ENCODE results near the gene SNRNP25. TPM values are rescaled to one million over a fixed set of nuclear protein-coding genes. Genes with fewer than 3 reads are reported as not detected.

SNRNP25 gene
- total RNA-seq, 1 donor from 2014 or later, result 72.8 TPM

- peak; percentile 36 for DNase-seq
- intact Hi-C loops (cut with micrococcal nuclease), result no loop called here
- no peak for ATAC-seq
Observed at GRCh38 chr16:89391-90302, 36.0 kb downstream of the SNRNP25 start.

DNA sequence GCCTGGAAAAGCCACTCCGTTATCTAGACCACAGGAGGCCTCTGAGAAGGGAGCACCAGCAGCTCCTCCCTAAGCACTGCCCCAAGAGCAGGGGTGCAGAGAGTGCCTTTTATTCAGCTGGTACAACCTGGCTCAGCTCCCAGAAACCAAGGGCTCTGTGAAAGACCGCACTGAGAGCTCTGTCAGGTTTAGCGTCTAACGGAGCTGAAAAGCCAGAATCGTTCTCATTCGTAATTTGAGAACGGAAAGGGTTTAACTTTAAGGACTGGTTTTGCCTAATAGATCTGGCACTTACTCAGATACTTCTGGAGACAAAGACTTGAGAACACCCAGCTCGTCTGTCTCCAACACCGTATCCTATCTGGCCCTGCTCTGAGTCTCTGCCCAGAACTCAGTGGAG, 37.9 kb downstream of the SNRNP25 start:
- ATAC-seq (peak; percentile 84), DNase-seq (peak; percentile 63)
- intact Hi-C loops (cut with micrococcal nuclease), result no loop called here

DNA sequence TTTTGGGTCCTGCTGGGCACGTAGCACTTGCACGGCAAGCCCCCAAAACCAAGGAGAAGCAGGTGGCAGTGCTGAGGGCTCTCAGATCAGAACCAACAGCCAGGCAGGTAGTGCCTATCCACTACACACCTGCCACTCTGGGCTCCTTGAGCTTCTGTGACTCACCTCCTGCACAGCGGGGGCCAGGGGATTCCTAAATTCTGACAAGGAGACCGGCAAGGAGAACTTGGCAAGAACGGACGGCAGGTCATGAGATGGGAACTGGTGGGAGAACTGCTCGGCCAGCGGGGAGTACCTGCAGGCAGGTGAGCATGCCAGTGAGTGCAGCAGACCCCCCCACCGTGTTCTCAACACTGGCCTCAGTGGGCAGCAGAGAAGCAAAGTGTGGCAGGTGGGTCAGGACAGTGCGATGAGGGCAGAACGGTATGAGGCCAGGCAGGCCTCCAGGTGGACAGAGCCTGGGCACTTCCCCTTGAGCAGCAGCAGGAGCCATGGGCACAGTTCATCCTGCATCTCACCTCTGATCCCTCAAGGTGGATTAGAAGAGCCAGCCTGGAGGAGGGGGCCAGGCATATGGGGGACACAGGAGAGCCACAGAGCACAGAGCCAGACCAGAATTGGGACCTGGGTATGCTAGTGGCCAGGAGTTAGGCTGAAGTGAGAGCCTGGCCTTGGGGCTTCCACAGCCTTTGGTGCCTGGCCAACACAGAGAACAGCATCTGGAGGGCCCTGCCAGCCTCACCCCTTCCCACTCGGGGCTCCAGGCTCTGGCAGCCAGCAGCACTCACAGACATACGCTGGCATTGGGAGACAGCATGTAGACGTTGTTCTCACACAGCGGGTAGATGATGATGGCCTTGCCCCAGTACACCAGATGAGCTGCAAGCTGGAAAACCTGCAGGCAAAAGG, 39.1 kb downstream of the SNRNP25 start:
- intact Hi-C loops (cut with micrococcal nuclease), result no loop called here
- ATAC-seq, result no peak
- no peak for DNase-seq

GRCh38 chr16:94918-95265, 41.3 kb downstream of the SNRNP25 start:
- ATAC-seq, result no peak
- intact Hi-C loops (cut with micrococcal nuclease), result no loop called here
- no peak for DNase-seq

- ATAC-seq, result peak; percentile 84
- DNase-seq, result peak; percentile 94
Observed at GRCh38 chr16:96935-97381, 43.3 kb downstream of the SNRNP25 start.

DNA sequence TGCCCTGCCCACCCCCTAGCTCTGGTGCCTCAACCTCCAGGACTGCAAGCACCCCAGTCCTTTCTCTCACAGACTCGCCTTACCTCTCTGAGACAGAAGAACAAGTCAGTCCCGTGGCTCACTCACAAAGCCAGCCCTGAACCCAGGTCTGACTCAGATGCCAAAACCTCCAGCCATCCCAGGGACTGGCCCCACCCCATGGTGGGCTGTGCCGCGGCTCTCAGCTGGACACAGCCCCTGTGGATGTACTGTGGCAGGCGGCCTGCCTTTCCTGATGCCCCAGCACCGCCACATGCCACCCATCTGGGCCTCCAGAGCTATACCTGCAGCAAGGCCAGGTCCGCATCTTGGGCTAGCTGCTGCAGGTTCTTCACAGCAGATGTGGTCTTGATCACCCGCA, 44.2 kb downstream of the SNRNP25 start:
- intact Hi-C loops (cut with micrococcal nuclease), result no loop called here

More at GRCh38 chr16:96935-97381, 43.3 kb downstream of the SNRNP25 start:
- intact Hi-C loops (cut with micrococcal nuclease), result no loop called here

DNA sequence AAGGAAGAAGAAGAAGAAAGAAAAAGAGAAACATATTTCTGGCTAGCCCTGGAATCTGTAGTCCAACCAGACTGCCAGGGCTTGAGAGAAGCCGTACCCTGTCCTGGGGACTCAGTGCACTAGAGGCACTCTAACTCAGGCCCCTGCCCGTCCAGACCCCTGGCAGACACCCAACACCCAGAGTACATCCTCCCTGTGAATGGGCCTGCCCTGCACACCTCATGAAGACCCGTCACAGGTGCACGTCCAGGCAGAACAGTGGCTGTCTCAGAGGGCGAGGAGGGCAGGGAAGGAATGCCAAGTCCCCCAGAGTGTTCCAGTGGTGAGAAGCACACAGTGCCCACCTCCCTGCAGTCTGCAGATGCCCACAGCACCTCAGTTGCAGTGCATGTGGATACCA, 47.4 kb downstream of the SNRNP25 start:
- intact Hi-C loops (cut with micrococcal nuclease), result no loop called here
- ATAC-seq (no peak), DNase-seq (no peak)

More for the DNA sequence above, 44.2 kb downstream of the SNRNP25 start:
- ATAC-seq (no peak), DNase-seq (no peak)

DNA sequence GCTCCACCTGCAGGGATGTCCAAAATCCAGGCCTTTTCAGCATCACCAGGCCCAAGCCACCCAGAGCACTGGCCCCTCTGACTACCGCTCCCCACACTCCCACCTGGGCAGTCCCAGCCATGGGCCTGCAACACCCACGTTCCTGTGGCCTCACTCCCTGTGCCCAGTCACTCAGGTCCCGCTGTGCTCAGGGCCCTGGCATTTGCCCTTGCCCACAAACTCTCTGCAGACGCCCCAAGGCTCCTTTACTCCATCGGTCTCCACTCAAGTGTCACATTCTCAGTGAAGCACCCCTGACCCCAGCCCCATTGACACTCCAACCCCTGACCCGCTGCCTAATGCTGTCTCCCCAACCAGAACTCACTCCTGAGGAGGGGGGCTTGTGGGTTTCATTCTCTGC, 48.0 kb downstream of the SNRNP25 start:
- intact Hi-C loops (cut with micrococcal nuclease), result no loop called here
- ATAC-seq, result no peak
- DNase-seq, result no peak

- DNase-seq, result peak; percentile 80
- intact Hi-C loops (cut with micrococcal nuclease), result no loop called here
- peak; percentile 78 for ATAC-seq
Observed at GRCh38 chr16:102060-102855, 48.6 kb downstream of the SNRNP25 start.

- no peak for ATAC-seq
- DNase-seq, result no peak
- intact Hi-C loops (cut with micrococcal nuclease), result no loop called here
Observed at GRCh38 chr16:104355-104754, 50.7 kb downstream of the SNRNP25 start.

GRCh38 chr16:104928-105327, 51.3 kb downstream of the SNRNP25 start:
- DNase-seq (no peak), ATAC-seq (no peak)
- intact Hi-C loops (cut with micrococcal nuclease), result loop anchor here (5.0 kb wide), 1 partner anchor 77 kb away; the partner anchor contains the start of gene HBQ1

- ATAC-seq (no peak), DNase-seq (no peak)
- intact Hi-C loops (cut with micrococcal nuclease), result loop anchor here (5.0 kb wide), 1 partner anchor 77 kb away; the partner anchor contains the start of gene HBQ1
Observed at GRCh38 chr16:105521-105920, 51.9 kb downstream of the SNRNP25 start.

GRCh38 chr16:106623-107324, 53.1 kb downstream of the SNRNP25 start:
- DNase-seq, result no peak
- ATAC-seq, result peak; percentile 23
- intact Hi-C loops (cut with micrococcal nuclease), result loop anchor here (5.0 kb wide), 1 partner anchor 76 kb away; the partner anchor contains the start of gene HBQ1

Small RNA genes lying within 50 kb of the gene (microRNA-seq; reads per million reads assigned to microRNA genes)
- gene MIR6859-4 (ENCODE audit: borderline number of aligned reads), result not detected

Other genes with a start within 250 kb of the SNRNP25 start
- gene POLR3K, start 220 bp upstream of the SNRNP25 start, total RNA-seq, result 12.9 TPM
- 20.0 TPM for gene RHBDF1, start 18.8 kb downstream of the SNRNP25 start, total RNA-seq
- 31.2 TPM for gene MPG, start 24.4 kb downstream of the SNRNP25 start, total RNA-seq
- 21.7 TPM for gene NPRL3, start 84.8 kb downstream of the SNRNP25 start, total RNA-seq
- gene HBZ, start 98.8 kb downstream of the SNRNP25 start, total RNA-seq, result not detected
- gene HBM, start 112.2 kb downstream of the SNRNP25 start, total RNA-seq, result not detected
- gene HBA2, start 119.0 kb downstream of the SNRNP25 start, total RNA-seq, result 37.2 TPM
- gene HBA1, start 122.9 kb downstream of the SNRNP25 start, total RNA-seq, result 48.9 TPM
- not detected for gene HBQ1, start 126.6 kb downstream of the SNRNP25 start, total RNA-seq
- gene LUC7L, start 175.6 kb downstream of the SNRNP25 start, total RNA-seq, result 25.4 TPM
- gene FAM234A, start 181.0 kb downstream of the SNRNP25 start, total RNA-seq, result 143 TPM
- 14.8 TPM for gene RGS11, start 222.1 kb downstream of the SNRNP25 start, total RNA-seq
- gene ARHGDIG, start 226.8 kb downstream of the SNRNP25 start, total RNA-seq, result 14.9 TPM
- 2.6 TPM for gene PDIA2, start 229.3 kb downstream of the SNRNP25 start, total RNA-seq